ENCODE results near the gene RPL21. TPM values are rescaled to one million over a fixed set of nuclear protein-coding genes. Genes with fewer than 3 reads are reported as not detected.

Gene RPL21
- total and polyA plus RNA-seq, 12 donors, result 498 to 1,188 (median 598) TPM

DNA sequence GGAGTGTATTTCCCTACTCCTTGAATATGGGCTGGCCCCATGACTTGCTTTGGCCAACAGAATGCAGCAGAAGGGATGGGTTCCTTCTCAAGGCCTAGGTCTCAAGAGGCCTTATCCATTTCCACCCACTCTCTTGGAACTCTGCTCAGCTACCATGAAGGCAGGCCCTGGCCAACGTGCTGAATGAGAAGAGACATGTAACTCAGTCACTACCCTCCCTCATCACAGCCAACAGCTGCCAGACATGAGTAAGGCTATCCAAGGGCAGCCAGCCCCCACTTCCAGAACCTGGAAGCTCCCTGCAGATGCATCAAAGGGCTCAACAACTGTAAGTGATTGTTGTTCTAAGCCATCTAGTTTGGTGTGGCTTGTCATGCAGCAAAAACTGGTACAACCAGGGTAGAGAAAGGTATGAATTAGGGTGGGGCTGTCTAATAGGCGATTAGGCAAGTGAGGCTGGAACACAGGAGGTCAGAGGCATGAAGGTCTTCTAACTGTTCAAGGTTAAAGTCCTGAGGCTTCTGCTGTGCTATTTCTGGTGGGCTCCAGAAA lies 17.8 kb downstream of the RPL21 start:
- H3K4me3 ChIP-seq, result no peak overlapping the region
- H3K27ac ChIP-seq, result no peak overlapping the region
- peaks cover 0 to 73% (median 40%) of the 10 kb centered on the region in 9 donors for H3K4me1 ChIP-seq
- no peaks in the 10 kb centered on the region for H3K9me3 ChIP-seq
- ATAC-seq (no peak), DNase-seq (no peak)
- H3K36me3 ChIP-seq, result no peaks in the 10 kb centered on the region
- no peaks in the 10 kb centered on the region for H3K27me3 ChIP-seq
- WGBS, 2 donors, result 58 to 67% methylated on average over 2 of the region's 2 CpGs
- TF ChIP-seq, protein P1, sequence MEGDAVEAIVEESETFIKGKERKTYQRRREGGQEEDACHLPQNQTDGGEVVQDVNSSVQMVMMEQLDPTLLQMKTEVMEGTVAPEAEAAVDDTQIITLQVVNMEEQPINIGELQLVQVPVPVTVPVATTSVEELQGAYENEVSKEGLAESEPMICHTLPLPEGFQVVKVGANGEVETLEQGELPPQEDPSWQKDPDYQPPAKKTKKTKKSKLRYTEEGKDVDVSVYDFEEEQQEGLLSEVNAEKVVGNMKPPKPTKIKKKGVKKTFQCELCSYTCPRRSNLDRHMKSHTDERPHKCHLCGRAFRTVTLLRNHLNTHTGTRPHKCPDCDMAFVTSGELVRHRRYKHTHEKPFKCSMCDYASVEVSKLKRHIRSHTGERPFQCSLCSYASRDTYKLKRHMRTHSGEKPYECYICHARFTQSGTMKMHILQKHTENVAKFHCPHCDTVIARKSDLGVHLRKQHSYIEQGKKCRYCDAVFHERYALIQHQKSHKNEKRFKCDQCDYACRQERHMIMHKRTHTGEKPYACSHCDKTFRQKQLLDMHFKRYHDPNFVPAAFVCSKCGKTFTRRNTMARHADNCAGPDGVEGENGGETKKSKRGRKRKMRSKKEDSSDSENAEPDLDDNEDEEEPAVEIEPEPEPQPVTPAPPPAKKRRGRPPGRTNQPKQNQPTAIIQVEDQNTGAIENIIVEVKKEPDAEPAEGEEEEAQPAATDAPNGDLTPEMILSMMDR (IDR thresholded peaks at IDR 0.05), result no peak
- intact Hi-C loops (cut with DNase I), result no loop called here

DNA sequence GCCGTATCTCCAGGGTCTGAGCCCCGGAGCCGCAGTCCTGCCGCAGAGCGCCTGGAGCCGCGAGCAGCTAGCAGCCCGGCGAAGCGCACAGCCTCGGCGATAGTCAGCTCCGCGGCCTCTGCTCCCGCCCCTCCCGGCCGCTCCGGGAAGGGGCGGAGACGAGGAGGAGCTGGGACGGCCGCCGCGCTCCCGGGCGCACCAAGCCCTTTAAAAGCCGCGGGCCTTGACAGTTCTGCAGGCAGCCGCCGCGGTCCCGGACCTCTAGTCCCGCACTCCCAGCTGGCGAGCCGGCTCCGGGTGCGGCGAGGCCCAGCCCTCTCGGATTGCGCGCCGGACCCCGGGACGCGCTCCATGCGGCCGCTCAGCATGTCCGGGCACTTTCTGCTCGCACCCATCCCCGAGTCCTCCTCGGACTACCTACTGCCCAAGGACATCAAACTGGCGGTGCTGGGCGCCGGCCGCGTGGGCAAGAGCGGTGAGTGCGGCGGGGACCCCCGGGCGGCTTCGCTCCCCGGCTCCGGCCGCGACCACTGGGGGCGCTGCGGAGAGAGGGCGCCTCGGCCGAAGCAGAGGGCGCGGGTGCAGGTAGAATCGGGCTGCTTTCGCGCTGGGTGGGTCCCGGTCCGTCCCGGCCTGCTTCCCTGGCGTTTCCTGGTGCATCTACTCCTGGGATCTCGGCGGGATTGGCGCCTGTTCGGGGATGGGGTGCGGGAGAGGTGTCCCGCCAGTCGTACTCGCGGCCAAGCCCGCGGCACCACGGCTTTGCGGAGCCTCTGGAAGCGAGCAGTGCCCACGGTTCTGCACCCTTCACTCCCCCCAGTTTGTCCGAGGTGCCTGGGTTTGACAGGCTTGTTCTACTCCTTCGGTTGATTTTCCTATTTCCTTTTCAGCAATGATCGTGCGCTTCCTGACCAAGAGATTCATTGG lies 19.5 kb downstream of the RPL21 start, which contains the start of gene RASL11A:
Gene RASL11A, plus strand, starts transcription at position 237 of the 927 bp plus-strand sequence. Its CDS starts 115 bp downstream, at position 352.
- DNase-seq (peak; percentile 85 to 90), ATAC-seq (peak; percentile 93 to 95 (median 94))
- TF ChIP-seq, protein P1 (IDR thresholded peaks at IDR 0.05), result peak; percentile 91 to 99 (median 97)
- 0 to 1% methylated on average over 83 to 98 of the region's 99 CpGs for WGBS, 2 donors
- H3K9me3 ChIP-seq, result no peaks in the 10 kb centered on the region
- peaks cover 0 to 68% (median 33%) of the 10 kb centered on the region in 9 donors for H3K4me1 ChIP-seq
- no peaks in the 10 kb centered on the region for H3K27me3 ChIP-seq
- H3K36me3 ChIP-seq, result no peaks in the 10 kb centered on the region
- H3K27ac ChIP-seq, result peak within 1 kb of the TSS; percentile 79 to 95 (median 92)
- peak within 1 kb of the TSS; percentile 50 to 91 (median 78) for H3K4me3 ChIP-seq
- intact Hi-C loops (cut with DNase I), result loop anchor here in 3 of 10 donors (2.0 to 10.0 kb wide), 4 partner anchors 20 to 284 kb away; partner anchors contain the start of genes RPL21 (in 2 of the 3) and USP12 (in 2 of the 3)

DNA sequence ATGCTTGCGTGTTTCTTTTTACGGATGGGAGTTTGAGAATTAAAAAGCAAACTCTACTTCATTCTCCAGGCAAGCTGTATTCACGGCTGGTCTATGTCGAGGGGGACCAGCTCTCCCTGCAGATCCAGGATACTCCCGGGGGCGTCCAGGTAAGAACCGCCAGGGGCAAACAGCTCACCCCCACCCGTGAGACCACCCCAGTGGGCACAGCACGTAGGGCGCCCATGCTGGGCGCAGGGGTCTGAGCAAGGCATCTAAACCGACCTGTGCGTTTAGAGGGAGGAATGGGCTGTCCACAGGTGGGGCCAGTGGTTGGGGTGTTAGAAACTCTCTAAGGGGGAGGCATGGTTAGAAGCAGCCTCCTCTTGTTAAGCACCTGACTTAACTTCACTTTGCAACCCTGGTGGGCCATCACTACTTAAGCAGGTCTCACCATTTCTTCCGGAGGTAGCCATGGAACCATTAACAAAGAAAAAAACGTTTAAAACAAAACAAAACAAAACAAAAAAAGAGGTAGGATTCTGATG lies 20.3 kb downstream of the RPL21 start:
- intact Hi-C loops (cut with DNase I), result loop anchor here in 3 of 10 donors (2.0 to 10.0 kb wide), 4 partner anchors 21 to 284 kb away; partner anchors contain the start of genes RPL21 (in 2 of the 3) and USP12 (in 2 of the 3)

More for the DNA sequence above, 20.3 kb downstream of the RPL21 start:
- peaks cover 0 to 63% (median 29%) of the 10 kb centered on the region in 9 donors for H3K4me1 ChIP-seq
- no peak for DNase-seq
- peak overlapping the region in 9 of 10 donors; percentile 84 to 95 (median 93) for H3K27ac ChIP-seq
- TF ChIP-seq, protein P1 (IDR thresholded peaks at IDR 0.05), result no peak
- no peaks in the 10 kb centered on the region for H3K9me3 ChIP-seq
- peak overlapping the region; percentile 50 to 91 (median 78) for H3K4me3 ChIP-seq
- ATAC-seq, result no peak
- H3K36me3 ChIP-seq, result no peaks in the 10 kb centered on the region
- 51 to 58% methylated on average over 15 of the region's 15 CpGs for WGBS, 2 donors
- no peaks in the 10 kb centered on the region for H3K27me3 ChIP-seq
